Fibroblast of peridontal ligament (primary cell): ENCODE measurements around the gene EFEMP2.

Experiments used
- DNase-seq: peaks from one replicate; pipeline ENCODE4 v3.0.0-alpha.2; 2010; ENCODE audit errors: extremely low read depth

EFEMP2 gene

GRCh38 chr11:65872586-65873317 lies at the start of gene EFEMP2:
TSS of gene EFEMP2 (minus strand) at chr11:65872800. CDS start at chr11:65872354, 446 bp downstream.
- no peak for DNase-seq

- no peak for DNase-seq
Measured at GRCh38 chr11:65921876-65922275, 49.3 kb upstream of the EFEMP2 start.

GRCh38 chr11:65921033-65921555 lies 48.5 kb upstream of the EFEMP2 start:
- DNase-seq: no peak

- no peak for DNase-seq
Measured at GRCh38 chr11:65920372-65920802, 47.8 kb upstream of the EFEMP2 start.

GRCh38 chr11:65919573-65920371 lies 47.2 kb upstream of the EFEMP2 start:
- DNase-seq: no peak

- peak; percentile 96 for DNase-seq
Measured at GRCh38 chr11:65919141-65919572, 46.6 kb upstream of the EFEMP2 start, which contains the start of gene DRAP1. TSS of gene DRAP1 (plus strand) at chr11:65919426. CDS start at chr11:65919502, 76 bp downstream.

- DNase-seq: peak; percentile 28
Measured at GRCh38 chr11:65918211-65919140, 45.9 kb upstream of the EFEMP2 start, which contains the start of gene C11orf68. TSS of gene C11orf68 (minus strand) at chr11:65919062. CDS start at chr11:65919031, 31 bp downstream.

GRCh38 chr11:65917434-65918210 lies 45.0 kb upstream of the EFEMP2 start:
- DNase-seq: no peak

GRCh38 chr11:65917077-65917433 lies 44.5 kb upstream of the EFEMP2 start:
- no peak for DNase-seq

- no peak for DNase-seq
Measured at GRCh38 chr11:65916391-65916790, 43.8 kb upstream of the EFEMP2 start.

- peak; percentile 96 for DNase-seq
Measured at GRCh38 chr11:65915821-65916251, 43.2 kb upstream of the EFEMP2 start.

GRCh38 chr11:65915101-65915820 lies 42.7 kb upstream of the EFEMP2 start:
- no peak for DNase-seq

- peak; percentile 79 for DNase-seq
Measured at GRCh38 chr11:65912845-65913244, 40.2 kb upstream of the EFEMP2 start.

GRCh38 chr11:65911682-65912568 lies 39.3 kb upstream of the EFEMP2 start:
- peak; percentile 91 for DNase-seq

- DNase-seq: no peak
Measured at GRCh38 chr11:65907878-65908277, 35.3 kb upstream of the EFEMP2 start.

GRCh38 chr11:65906602-65907001 lies 34.0 kb upstream of the EFEMP2 start:
- DNase-seq: no peak

GRCh38 chr11:65903715-65904114 lies 31.1 kb upstream of the EFEMP2 start:
- no peak for DNase-seq

GRCh38 chr11:65903068-65903481 lies 30.5 kb upstream of the EFEMP2 start:
- DNase-seq: peak; percentile 80

- DNase-seq: no peak
Measured at GRCh38 chr11:65900899-65901180, 28.2 kb upstream of the EFEMP2 start.
